Smooth muscle cell (in vitro differentiated cells): ENCODE data around the gene NRP1. TPM values are rescaled to one million over a fixed set of nuclear protein-coding genes. Genes with fewer than 3 reads are reported as not detected.

Source experiments
- DNase-seq: peaks from one replicate; lab custom pipeline; 2025; ENCODE audit not compliant: unreplicated experiment; lab: John Stamatoyannopoulos, UW
- H2AFZ ChIP-seq: fragments of 200-600 bp; sonication (generic); 2 replicates; pipeline ENCODE4 v1.6.0; 2016; ENCODE audit warnings: antibody characterized with exemption, low read depth, mild to moderate bottlenecking
- H3F3A ChIP-seq: fragments of 200-600 bp; sonication (generic); 2 replicates; pipeline ENCODE4 v1.6.0; 2017; ENCODE audit warnings: antibody characterized with exemption, low read depth
- H3K27ac ChIP-seq: fragments of 200-600 bp; sonication (generic); 2 replicates; pipeline ENCODE4 v1.5.1; 2016; ENCODE audit warnings: low read depth, mild to moderate bottlenecking
- H3K27me3 ChIP-seq: fragments of 200-600 bp; sonication (generic); 2 replicates; pipeline ENCODE4 v1.6.1; 2016; ENCODE audit warnings: low read depth, mild to moderate bottlenecking
- H3K36me3 ChIP-seq: fragments of 200-600 bp; sonication (generic); 2 replicates; pipeline ENCODE4 v1.5.1; 2016; ENCODE audit warnings: low read depth
- H3K4me1 ChIP-seq: fragments of 200-600 bp; sonication (generic); 2 replicates; pipeline ENCODE4 v1.5.1; 2016; ENCODE audit warnings: low read depth
- H3K4me2 ChIP-seq: fragments of 200-600 bp; sonication (generic); 2 replicates; pipeline ENCODE4 v1.6.0; 2016; ENCODE audit warnings: mild to moderate bottlenecking
- H3K4me3 ChIP-seq: fragments of 200-600 bp; sonication (generic); 2 replicates; pipeline ENCODE4 v1.5.1; 2016; ENCODE audit warnings: mild to moderate bottlenecking
- H3K79me2 ChIP-seq: fragments of 200-600 bp; sonication (generic); 2 replicates; pipeline ENCODE4 v1.6.0; 2016; ENCODE audit warnings: low read depth, mild to moderate bottlenecking
- H3K9ac ChIP-seq: fragments of 200-600 bp; sonication (generic); 2 replicates; pipeline ENCODE4 v1.6.0; 2016; ENCODE audit warnings: low read depth
- H3K9me3 ChIP-seq: fragments of 200-600 bp; sonication (generic); replicated peaks from 2 replicates; pipeline ENCODE4 v1.5.1; 2016; ENCODE audit warnings: low read depth
- H4K20me1 ChIP-seq: fragments of 200-600 bp; sonication (generic); 2 replicates; pipeline ENCODE4 v1.6.0; 2016; ENCODE audit warnings: low read depth
- CTCF ChIP-seq: fragments of 200-600 bp; sonication (generic); IDR thresholded peaks from 2 replicates; pipeline ENCODE4 v1.5.1; 2017; ENCODE audit warnings: borderline replicate concordance, mild to moderate bottlenecking, antibody characterized with exemption; ENCODE audit not compliant: insufficient read depth, poor library complexity, severe bottlenecking
- WGBS: methylation state at CpG from one replicate; pipeline ENCODE4 v1.1.7; 2016; ENCODE audit warnings: low lambda C conversion rate; 5-methylcytosine and 5-hydroxymethylcytosine counted together
- polyA plus RNA-seq: library from polyadenylated mRNA; unstranded; fragments of >200 nt; fragmentation: Nextera tagmentation; extraction: Ambion mirVana; gene quantifications from 2 replicates; pipeline ENCODE4 v1.2.1, GENCODE V29; 2016
- total RNA-seq: library from RNA; depleted of rRNA; stranded (reverse); fragments of >200 nt; gene quantifications from 2 replicates; pipeline ENCODE4 v1.2.3, GENCODE V29; 2014

The NRP1 gene
- total and polyA plus RNA-seq, 2 experiments from 2014 or later: 74.8 to 80.4 TPM

- H3K79me2 ChIP-seq: no peaks in the 10 kb centered on the region
- TF ChIP-seq CTCF: no peak
- H4K20me1 ChIP-seq: no peaks in the 10 kb centered on the region
- no peaks in the 10 kb centered on the region for H3K27me3 ChIP-seq
- no peak overlapping the region for H3K9ac ChIP-seq
- DNase-seq: no peak
- H2AFZ ChIP-seq: no peak overlapping the region
- H3F3A ChIP-seq: no peaks in the 10 kb centered on the region
- no peaks in the 10 kb centered on the region for H3K9me3 ChIP-seq
- peaks cover 9% of the 10 kb centered on the region for H3K4me1 ChIP-seq
- H3K36me3 ChIP-seq: no peaks in the 10 kb centered on the region
- no peak overlapping the region for H3K27ac ChIP-seq
- no peak overlapping the region for H3K4me2 ChIP-seq
- 82% methylated on average over 5 of the region's 5 CpGs for WGBS
- no peak overlapping the region for H3K4me3 ChIP-seq
Observed at GRCh38 chr10:33174674-33175434, 159.6 kb downstream of the NRP1 start.

- no peak overlapping the region for H3K4me2 ChIP-seq
- H4K20me1 ChIP-seq: no peaks in the 10 kb centered on the region
- H3K4me1 ChIP-seq: no peaks in the 10 kb centered on the region
- H3K9ac ChIP-seq: no peak overlapping the region
- no peaks in the 10 kb centered on the region for H3F3A ChIP-seq
- H3K27ac ChIP-seq: no peak overlapping the region
- H3K79me2 ChIP-seq: no peaks in the 10 kb centered on the region
- TF ChIP-seq CTCF: no peak
- no peak overlapping the region for H2AFZ ChIP-seq
- H3K4me3 ChIP-seq: no peak overlapping the region
- no peak for DNase-seq
- H3K9me3 ChIP-seq: no peaks in the 10 kb centered on the region
- 81% methylated on average over 3 of the region's 3 CpGs for WGBS
- H3K36me3 ChIP-seq: no peaks in the 10 kb centered on the region
- no peaks in the 10 kb centered on the region for H3K27me3 ChIP-seq
Observed at GRCh38 chr10:33165911-33166310, 168.6 kb downstream of the NRP1 start.

- H3K4me1 ChIP-seq: no peaks in the 10 kb centered on the region
Observed at GRCh38 chr10:33164060-33164709, 170.3 kb downstream of the NRP1 start.

More at GRCh38 chr10:33164060-33164709, 170.3 kb downstream of the NRP1 start:
- WGBS: 26% methylated on average over 9 of the region's 9 CpGs
- H3F3A ChIP-seq: no peaks in the 10 kb centered on the region
- H4K20me1 ChIP-seq: no peaks in the 10 kb centered on the region
- no peak overlapping the region for H3K4me3 ChIP-seq
- H3K79me2 ChIP-seq: no peaks in the 10 kb centered on the region
- H3K27ac ChIP-seq: no peak overlapping the region
- no peak for DNase-seq
- H3K9me3 ChIP-seq: no peaks in the 10 kb centered on the region
- H3K36me3 ChIP-seq: no peaks in the 10 kb centered on the region
- TF ChIP-seq CTCF: no peak
- H3K9ac ChIP-seq: no peak overlapping the region
- H3K27me3 ChIP-seq: no peaks in the 10 kb centered on the region
- peak overlapping the region; percentile 14 for H2AFZ ChIP-seq
- peak overlapping the region; percentile 56 for H3K4me2 ChIP-seq
